ENCODE measurements around the gene FBXW5. TPM values are rescaled to one million over a fixed set of nuclear protein-coding genes. Genes with fewer than 3 reads are reported as not detected.

FBXW5 gene
- total RNA-seq, 1 donor from 2014 or later = 421 TPM

GRCh38 chr9:136988872-136989271, 44.3 kb upstream of the FBXW5 start:
- intact Hi-C loops (cut with DNase I) = no loop called here
- Histone ChIP-seq H3K27ac (no peak overlapping the region), H3K36me3 (no peaks in the 10 kb centered on the region), H3K4me1 (peaks cover 8 to 12% of the 10 kb centered on the region in 2 donors), H3K27me3 (peaks cover 5% of the 10 kb centered on the region), H3K9me3 (no peaks in the 10 kb centered on the region), H3K4me3 (no peak overlapping the region)
- no peak for TF ChIP-seq CTCF (IDR thresholded peaks at IDR 0.05)
- DNase-seq (ENCODE audit: low spot score in 2 of 2) = no peak

DNA sequence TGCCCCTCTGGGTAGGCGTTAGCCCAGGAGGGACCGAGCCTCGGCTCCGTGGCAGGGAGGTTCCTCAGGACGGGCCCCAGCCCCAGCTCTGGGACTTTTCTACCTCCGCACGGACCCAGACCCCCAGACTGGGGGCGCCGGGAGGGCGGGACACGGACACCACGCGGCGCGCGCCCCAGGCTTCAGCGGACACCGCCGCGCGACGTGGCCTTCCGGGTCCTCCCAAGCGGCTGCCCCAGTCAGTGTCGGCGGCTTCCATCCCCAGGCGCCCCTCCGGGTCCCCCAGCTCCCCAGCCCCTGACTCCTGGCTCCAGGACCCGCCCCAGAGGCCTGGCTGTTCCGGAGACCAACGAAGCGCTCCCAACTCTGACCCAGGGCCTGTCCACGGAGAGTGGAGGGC, 41.3 kb upstream of the FBXW5 start:
- no peak for TF ChIP-seq CTCF (IDR thresholded peaks at IDR 0.05)
- Histone ChIP-seq H3K4me1 (no peaks in the 10 kb centered on the region), H3K27me3 (peaks cover 5% of the 10 kb centered on the region)

GRCh38 chr9:136985027-136985602, 40.6 kb upstream of the FBXW5 start:
- TF ChIP-seq CTCF (IDR thresholded peaks at IDR 0.05) = no peak
- intact Hi-C loops (cut with DNase I) = no loop called here

More for the DNA sequence above, 41.3 kb upstream of the FBXW5 start:
- intact Hi-C loops (cut with DNase I) = no loop called here
- no peak overlapping the region for H3K27ac ChIP-seq
- no peaks in the 10 kb centered on the region for H3K9me3 ChIP-seq
- DNase-seq (ENCODE audit: low spot score in 2 of 2) = no peak
- no peak overlapping the region for H3K4me3 ChIP-seq
- H3K36me3 ChIP-seq = no peaks in the 10 kb centered on the region

DNA sequence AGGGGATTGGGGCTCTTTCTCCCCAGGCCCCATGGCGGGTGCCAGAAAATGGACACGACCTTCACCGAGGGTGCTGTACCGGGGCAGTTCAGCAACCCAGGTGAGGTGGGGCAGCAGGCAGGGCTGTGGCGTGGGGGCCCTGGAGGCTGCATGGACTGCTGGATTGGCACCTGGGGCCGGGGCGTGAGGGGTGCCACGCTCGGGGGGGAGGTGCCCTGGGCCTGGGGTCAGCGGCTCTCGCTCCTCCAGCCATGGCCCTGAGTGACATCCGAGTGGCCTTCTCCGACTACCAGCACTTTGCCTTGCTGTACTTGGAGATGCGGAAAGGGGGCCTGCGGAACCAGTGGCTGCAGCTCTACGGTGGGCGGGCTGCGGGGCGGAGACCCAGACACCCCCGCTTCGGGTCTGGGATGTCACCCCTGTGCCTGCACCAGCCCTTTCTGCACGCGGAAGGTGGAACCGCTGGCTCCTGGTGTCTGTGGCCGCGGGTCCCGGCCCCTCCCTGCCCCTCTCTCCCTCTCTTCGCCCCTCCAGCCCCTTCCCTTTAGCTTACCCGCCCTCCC, 40.0 kb upstream of the FBXW5 start:
- Histone ChIP-seq H3K36me3 (no peaks in the 10 kb centered on the region), H3K4me1 (no peaks in the 10 kb centered on the region), H3K27ac (no peak overlapping the region), H3K9me3 (no peaks in the 10 kb centered on the region), H3K27me3 (peaks cover 5% of the 10 kb centered on the region), H3K4me3 (no peak overlapping the region)
- intact Hi-C loops (cut with DNase I) = no loop called here
- TF ChIP-seq CTCF (IDR thresholded peaks at IDR 0.05) = no peak
- DNase-seq (ENCODE audit: low spot score in 2 of 2) = no peak

More at GRCh38 chr9:136985027-136985602, 40.6 kb upstream of the FBXW5 start:
- H3K27me3 ChIP-seq = peaks cover 5% of the 10 kb centered on the region
- no peaks in the 10 kb centered on the region for H3K36me3 ChIP-seq
- H3K4me3 ChIP-seq = no peak overlapping the region
- DNase-seq (ENCODE audit: low spot score in 2 of 2) = no peak
- no peaks in the 10 kb centered on the region for H3K9me3 ChIP-seq
- H3K4me1 ChIP-seq = no peaks in the 10 kb centered on the region
- no peak overlapping the region for H3K27ac ChIP-seq

DNA sequence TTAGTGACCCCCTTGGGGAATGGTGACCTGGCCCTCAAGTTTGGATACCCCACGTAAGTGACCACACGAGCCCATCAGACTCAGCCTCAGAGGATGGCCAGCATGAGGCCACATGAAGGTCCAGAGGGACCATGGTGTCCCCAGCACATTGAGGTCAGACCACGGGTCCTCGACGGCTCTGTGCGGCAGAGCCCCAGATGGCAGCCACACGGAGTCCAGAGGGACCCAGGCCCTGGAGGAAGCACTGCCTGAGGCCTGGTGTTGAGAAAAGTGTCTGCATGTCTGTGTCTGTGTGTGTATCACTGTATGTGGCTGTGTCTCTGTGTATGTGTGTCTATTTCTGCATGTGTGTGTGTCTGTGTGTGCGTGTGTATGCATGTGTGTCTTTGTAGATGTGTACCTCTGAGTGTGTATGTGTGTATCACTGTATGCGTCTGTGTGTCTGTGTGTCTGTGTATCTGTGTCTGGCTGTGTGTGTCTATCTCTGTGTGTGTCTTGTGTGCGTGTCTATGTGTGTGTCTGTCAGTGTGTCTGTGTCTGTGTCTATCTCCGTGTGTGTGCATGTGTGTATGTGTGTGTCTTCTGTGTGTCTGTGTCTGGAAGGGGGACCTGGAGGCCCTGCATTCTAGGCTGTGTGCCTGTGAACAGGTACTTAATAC, 39.2 kb upstream of the FBXW5 start:
- no peak for DNase-seq (ENCODE audit: low spot score in 2 of 2)
- intact Hi-C loops (cut with DNase I) = no loop called here
- no peaks in the 10 kb centered on the region for H3K9me3 ChIP-seq
- H3K27me3 ChIP-seq = peaks cover 5% of the 10 kb centered on the region
- TF ChIP-seq CTCF (IDR thresholded peaks at IDR 0.05) = no peak
- H3K4me1 ChIP-seq = no peaks in the 10 kb centered on the region
- H3K4me3 ChIP-seq = no peak overlapping the region
- H3K36me3 ChIP-seq = no peaks in the 10 kb centered on the region
- no peak overlapping the region for H3K27ac ChIP-seq
